SK-N-SH treated with all-trans-retinoic acid at 6 μM for 48 hours (cell line): ENCODE results near the gene SLC7A10.

Experiments used
- ARNTL ChIP-seq: fragments of 450-650 bp; formaldehyde crosslinking; IDR thresholded peaks from 2 replicates; pipeline ENCODE4 v1.5.0; 2020; ENCODE audit warnings: low read depth, mild to moderate bottlenecking, moderate library complexity, borderline replicate concordance
- BACH2 ChIP-seq: fragments of 250-450 bp; sonication (Bioruptor Pico); IDR thresholded peaks from 2 replicates; pipeline ENCODE4 v1.9.0; 2021; ENCODE audit warnings: mild to moderate bottlenecking, borderline replicate concordance
- CREB5 ChIP-seq: fragments of 250-450 bp; sonication (Bioruptor Pico); IDR thresholded peaks from 2 replicates; pipeline ENCODE4 v1.5.1; 2020; ENCODE audit warnings: low read depth, mild to moderate bottlenecking, moderate library complexity
- CSDC2 ChIP-seq: fragments of 250-450 bp; sonication (Bioruptor Pico); IDR thresholded peaks from 2 replicates; pipeline ENCODE4 v1.5.0; 2020; ENCODE audit warnings: mild to moderate bottlenecking, moderate library complexity
- GLIS3 ChIP-seq: fragments of 250-450 bp; sonication (Bioruptor Pico); IDR thresholded peaks from 2 replicates; pipeline ENCODE4 v1.5.0; 2020; ENCODE audit warnings: mild to moderate bottlenecking, moderate library complexity
- PPARA ChIP-seq: fragments of 250-450 bp; sonication (Bioruptor Pico); IDR thresholded peaks from 2 replicates; pipeline ENCODE4 v1.5.0; 2020; ENCODE audit warnings: mild to moderate bottlenecking, borderline replicate concordance
- TCF4 ChIP-seq: fragments of 250-450 bp; sonication (Bioruptor Pico); IDR thresholded peaks from 2 replicates; pipeline ENCODE4 v1.8.0; 2021; ENCODE audit warnings: mild to moderate bottlenecking, moderate library complexity, borderline replicate concordance
- TSHZ2 ChIP-seq: fragments of 250-450 bp; sonication (Bioruptor Pico); IDR thresholded peaks from 2 replicates; pipeline ENCODE4 v1.5.0; 2020; ENCODE audit warnings: mild to moderate bottlenecking, moderate library complexity
- ZFP3 ChIP-seq: fragments of 250-450 bp; sonication (Bioruptor Pico); IDR thresholded peaks from 2 replicates; pipeline ENCODE4 v1.5.0; 2020; ENCODE audit warnings: mild to moderate bottlenecking, moderate library complexity
- ZFP30 ChIP-seq: fragments of 450-650 bp; formaldehyde crosslinking; IDR thresholded peaks from 2 replicates; pipeline ENCODE4 v1.5.0; 2022; ENCODE audit warnings: mild to moderate bottlenecking, moderate library complexity
- ZNF565 ChIP-seq: fragments of 450-650 bp; formaldehyde crosslinking; conservative IDR thresholded peaks from 2 replicates; pipeline ENCODE4 v1.5.0; 2020; ENCODE audit warnings: low read depth, mild to moderate bottlenecking, moderate library complexity
- ZNF70 ChIP-seq: fragments of 450-650 bp; formaldehyde crosslinking; IDR thresholded peaks from 2 replicates; pipeline ENCODE4 v1.5.0; 2020; ENCODE audit warnings: mild to moderate bottlenecking, moderate library complexity
- ZNF8 ChIP-seq: fragments of 450-650 bp; formaldehyde crosslinking; IDR thresholded peaks from 2 replicates; pipeline ENCODE4 v1.5.0; 2020; ENCODE audit warnings: mild to moderate bottlenecking, moderate library complexity

GRCh38 chr19:33201886-33202545 is 23.6 kb downstream of the SLC7A10 start:
- no peak for TF ChIP-seq TCF4 (CRISPR knock-in tag)
- no peak for TF ChIP-seq ZFP3 (CRISPR knock-in tag)
- TF ChIP-seq CSDC2 = no peak
- TF ChIP-seq ARNTL (CRISPR knock-in tag) = no peak
- TF ChIP-seq TSHZ2 (CRISPR knock-in tag) = no peak
- no peak for TF ChIP-seq ZNF8
- no peak for TF ChIP-seq ZFP30 (CRISPR knock-in tag)
- TF ChIP-seq CREB5 = no peak
- TF ChIP-seq BACH2 (CRISPR knock-in tag) = no peak
- no peak for TF ChIP-seq ZNF565 (CRISPR knock-in tag)
- no peak for TF ChIP-seq GLIS3 (CRISPR knock-in tag)
- no peak for TF ChIP-seq PPARA (CRISPR knock-in tag)
- no peak for TF ChIP-seq ZNF70 (CRISPR knock-in tag)
